GM18951 (cell line): ENCODE results near the gene SQOR.

ENCODE experiments used
- POLR2A ChIP-seq: IDR thresholded peaks from 4 replicates; pipeline ENCODE4 v1.6.1; 2011; ENCODE audit warnings: mild to moderate bottlenecking; ENCODE audit not compliant: insufficient read length, insufficient read depth; ENCODE audit errors: extremely low read depth
- in situ Hi-C: fragments of 300-500 bp; cut with MboI; formaldehyde crosslinking; loops from one replicate; pipeline ENCODE4 v1.12.0; 2022; ENCODE audit warnings: low sequenced_read_pairs, mixed read lengths, inconsistent platforms; ENCODE audit not compliant: unreplicated experiment

The SQOR gene

DNA sequence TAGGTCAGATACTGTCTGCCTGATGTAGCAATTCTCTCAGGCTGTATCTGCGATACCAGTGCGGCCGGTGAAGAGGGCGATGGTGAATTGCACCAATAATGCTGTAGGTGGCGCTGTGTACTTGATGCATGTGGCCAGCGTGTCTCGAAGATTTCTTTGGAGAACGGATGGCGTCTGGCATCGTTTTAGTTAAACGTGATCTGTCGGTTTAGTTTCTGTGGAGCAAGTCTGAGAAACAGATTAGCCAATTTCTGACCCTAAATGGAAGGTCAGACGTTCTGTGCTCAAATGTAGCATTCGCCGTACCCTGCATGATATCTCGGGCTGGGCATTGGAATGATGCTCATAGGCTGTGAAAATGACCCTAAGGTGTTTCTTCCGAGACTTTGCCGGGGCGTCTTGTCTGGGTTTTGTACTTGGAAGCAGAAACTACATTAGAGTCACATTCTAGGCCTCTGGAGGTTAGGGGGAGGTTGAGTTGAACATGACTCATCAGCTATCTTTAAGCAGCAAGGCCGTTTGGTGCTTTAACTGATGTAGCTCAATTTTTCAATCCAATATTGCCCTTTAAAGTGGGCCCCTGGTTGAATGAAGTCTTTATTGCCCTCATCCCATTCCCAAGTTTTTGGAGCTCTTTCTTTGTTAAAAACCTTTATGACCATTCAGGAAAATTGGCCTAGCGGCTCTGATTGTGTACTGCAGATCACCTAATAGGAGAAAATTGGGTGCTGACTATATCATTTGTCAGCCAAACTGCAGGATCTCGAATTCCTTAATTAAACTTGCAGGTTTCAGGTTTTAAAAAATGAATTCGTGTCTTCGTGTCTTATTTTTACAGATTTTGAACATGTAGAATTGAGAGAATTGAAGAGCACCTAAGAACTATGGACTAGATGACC is 80.0 kb downstream of the SQOR start:
- in situ Hi-C loops = loop anchor here (25.0 kb wide), 1 partner anchor 597 kb away; no protein-coding TSS in a partner anchor
- TF ChIP-seq POLR2A = no peak

DNA sequence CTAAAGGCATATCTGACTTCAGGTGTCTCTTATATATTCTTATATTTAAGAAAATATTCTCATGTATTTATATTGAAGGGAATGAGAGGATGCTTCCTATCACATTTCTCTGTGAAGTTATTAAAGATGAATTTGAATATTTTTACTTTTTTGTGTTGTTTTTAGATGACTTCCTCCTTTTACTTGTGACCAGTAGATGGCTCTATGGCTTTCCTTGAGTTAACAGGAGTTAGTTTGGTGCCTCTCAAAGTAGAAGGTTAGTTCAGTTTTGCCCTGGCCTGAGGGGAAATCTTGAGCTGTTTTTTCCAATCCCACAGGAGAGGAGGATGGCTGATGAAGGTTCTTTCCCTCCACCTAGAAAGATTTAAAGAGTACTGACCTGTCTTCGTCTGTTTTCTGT is 80.7 kb downstream of the SQOR start:
- TF ChIP-seq POLR2A = no peak
- in situ Hi-C loops = loop anchor here (25.0 kb wide), 1 partner anchor 597 kb away; no protein-coding TSS in a partner anchor

DNA sequence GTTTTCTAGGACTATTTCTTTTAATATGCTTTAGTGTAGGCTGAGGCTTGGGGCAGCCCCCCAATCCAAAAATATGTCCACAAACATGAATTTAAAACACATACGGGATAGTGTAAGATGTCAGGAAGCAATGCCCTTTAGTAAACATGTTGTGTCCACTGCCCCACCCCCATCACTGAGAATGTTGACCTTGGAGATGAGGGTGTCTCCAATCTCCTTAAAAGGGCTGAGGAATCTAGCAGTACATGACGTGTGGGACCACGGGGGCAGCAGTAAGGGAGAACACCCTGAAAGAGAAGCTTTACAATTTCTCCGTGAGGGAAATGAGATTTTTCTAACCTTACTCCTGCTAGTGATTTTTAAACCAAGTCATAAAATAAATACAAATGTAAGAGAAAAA is 84.7 kb downstream of the SQOR start:
- TF ChIP-seq POLR2A = no peak
- in situ Hi-C loops = loop anchor here (25.0 kb wide), 1 partner anchor 593 kb away; no protein-coding TSS in a partner anchor

DNA sequence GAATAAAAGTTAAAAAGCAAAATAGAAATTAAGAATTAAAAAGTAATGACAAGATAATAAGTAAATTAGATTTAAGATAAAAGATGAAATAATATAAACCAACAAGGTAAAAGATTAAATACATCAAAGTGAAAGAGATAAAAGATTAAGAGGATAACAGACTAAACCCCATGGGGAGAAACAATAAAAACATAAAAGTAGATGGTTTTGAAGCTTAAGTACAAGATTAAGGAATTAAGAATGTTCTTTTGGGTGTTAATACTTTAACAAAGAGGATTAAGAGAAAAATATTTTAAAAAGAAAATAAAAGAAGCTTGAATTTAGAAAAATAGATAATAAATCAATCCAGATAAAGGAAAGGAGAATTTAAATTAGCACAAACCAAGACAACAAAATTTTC is 85.4 kb downstream of the SQOR start:
- in situ Hi-C loops = loop anchor here (25.0 kb wide), 1 partner anchor 592 kb away; no protein-coding TSS in a partner anchor
- TF ChIP-seq POLR2A = no peak

DNA sequence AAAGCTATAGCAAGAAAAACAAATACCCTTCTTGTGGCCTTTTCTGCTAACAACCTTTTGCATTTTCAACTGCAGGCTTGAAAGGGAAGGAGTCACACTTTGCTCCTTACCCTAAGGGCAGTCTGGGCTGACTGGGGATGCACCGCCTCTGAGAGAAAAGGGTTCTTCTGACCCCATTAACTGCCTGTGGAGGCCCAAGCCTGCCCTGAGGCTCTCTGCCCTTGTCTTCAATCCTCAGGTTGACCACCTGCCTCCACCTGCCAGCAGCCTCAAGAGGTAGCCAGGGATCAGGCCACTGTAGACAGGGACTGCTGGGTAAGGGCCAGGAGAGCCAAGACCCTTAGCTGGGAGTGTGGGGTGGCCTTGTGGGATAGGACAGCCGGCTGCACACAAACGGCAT is 93.8 kb downstream of the SQOR start:
- TF ChIP-seq POLR2A = no peak
- in situ Hi-C loops = no loop called here

DNA sequence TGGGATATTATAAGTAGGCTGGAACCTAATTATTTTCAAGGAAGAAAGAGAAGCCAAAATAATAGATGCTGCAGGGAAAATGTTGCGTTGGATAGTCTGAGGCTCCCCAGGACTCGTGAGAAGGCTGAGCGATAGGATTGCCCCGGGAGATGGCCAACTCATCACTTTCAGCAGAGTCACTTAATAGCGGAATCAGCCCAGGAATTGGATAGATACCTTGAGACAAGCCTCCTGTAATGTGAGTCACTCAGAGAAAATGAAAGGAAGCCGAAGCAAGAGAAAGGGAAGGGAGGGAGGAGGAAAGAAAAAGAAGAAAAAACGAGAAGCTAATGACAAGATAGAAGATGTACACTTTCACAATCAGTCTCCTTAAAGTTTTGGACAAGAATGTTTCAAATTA is 94.3 kb downstream of the SQOR start:
- no peak for TF ChIP-seq POLR2A
- in situ Hi-C loops = no loop called here

DNA sequence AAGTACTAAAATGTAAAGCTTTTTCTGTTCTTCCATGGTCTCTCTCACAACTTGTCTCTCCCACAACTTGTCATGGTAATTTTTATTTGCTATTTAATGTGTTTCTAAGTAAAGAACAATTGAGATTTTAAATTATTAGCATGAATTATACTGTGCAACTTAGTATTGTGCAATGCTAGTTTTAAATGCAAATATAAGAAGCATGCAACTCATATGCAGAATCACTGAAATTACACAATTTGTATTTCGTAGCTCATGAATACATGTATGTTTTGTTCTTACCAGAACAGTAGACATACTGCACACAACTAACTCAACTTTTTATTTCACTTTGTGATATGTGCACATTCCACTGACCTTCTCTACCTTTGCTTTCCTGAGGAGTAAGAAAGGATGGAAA is 96.5 kb downstream of the SQOR start:
- in situ Hi-C loops = no loop called here
- TF ChIP-seq POLR2A = no peak

DNA sequence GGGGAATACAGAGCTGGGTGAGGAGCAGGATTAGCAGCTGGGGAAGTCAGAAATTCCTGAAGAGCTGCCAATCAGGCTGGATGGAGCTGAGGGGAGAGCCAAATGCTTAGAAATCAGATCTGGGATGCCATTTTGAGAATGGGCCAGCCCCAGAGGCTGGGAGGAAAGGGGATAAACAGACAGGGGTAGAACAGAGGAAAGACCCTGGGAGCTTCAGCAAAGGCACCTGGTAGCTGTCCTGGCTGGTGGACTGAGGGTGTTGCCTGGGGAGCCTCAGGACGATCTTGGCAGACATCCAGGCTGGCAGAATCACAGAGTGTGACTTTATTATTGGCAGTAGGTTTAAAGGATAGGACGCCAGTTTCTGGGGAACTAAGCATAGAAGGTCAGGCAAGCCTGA is 97.8 kb downstream of the SQOR start:
- no peak for TF ChIP-seq POLR2A
- in situ Hi-C loops = no loop called here

DNA sequence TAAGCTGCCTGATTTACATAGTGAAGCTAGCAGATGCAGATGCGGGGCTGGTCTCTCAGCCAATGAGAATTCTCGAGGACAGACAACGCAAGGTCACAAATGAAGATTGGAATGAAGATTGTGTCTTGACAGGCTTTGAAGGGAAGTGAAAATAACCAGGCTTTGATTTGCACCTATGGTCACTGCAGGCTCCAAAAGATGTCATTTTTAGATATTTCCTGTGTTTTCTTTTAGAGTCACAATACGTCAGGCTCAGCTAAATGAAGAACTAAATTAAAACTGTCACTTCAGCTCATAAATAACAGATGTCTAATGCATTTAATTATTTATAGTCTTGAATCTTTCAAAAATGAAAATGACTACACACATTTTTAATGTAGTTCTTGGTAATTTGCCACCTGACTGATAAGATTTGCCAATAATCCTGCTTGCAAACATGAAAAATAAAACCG is 99.5 kb downstream of the SQOR start:
- TF ChIP-seq POLR2A = no peak
- in situ Hi-C loops = no loop called here
